Neural progenitor cell (in vitro differentiated cells): Measurements from ENCODE around the gene ASB10.

Experiments
- EZH2 ChIP-seq: fragments of 200-600 bp; sonication (generic); IDR thresholded peaks from 2 replicates; pipeline ENCODE4 v1.6.1; 2017; ENCODE audit warnings: antibody characterized with exemption, mild to moderate bottlenecking, moderate library complexity
- TF ChIP-seq, protein P1 (sequence below): fragments of 200-600 bp; sonication (generic); IDR thresholded peaks from 2 replicates; pipeline ENCODE4 v1.5.1; 2017; ENCODE audit warnings: antibody characterized with exemption, mild to moderate bottlenecking

DNA sequence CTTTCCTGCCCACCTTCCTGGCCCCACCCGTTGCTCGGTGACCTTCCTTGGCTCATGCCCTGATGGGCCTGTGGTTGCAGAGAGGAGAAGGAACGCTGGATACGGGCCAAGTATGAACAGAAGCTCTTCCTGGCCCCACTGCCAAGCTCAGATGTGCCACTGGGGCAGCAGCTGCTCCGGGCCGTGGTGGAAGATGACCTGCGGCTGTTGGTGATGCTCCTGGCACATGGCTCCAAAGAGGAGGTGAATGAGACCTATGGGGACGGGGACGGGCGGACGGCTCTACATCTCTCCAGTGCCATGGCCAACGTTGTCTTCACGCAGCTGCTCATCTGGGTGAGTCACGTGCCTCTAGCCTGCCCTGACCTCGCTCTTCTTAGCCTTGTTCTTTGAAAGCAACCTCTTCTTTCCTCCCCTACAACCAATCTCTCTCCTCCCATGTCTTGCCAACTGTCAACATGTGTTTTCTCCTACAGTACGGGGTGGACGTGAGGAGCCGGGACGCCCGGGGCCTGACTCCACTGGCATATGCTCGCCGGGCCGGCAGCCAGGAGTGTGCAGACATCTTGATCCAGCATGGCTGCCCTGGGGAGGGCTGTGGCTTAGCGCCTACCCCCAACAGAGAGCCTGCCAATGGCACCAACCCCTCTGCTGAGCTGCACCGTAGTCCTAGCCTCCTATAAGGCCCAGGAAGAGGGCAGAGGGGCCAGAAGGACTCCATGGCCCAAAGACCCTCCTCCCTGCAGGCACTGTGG, 43.6 kb downstream of the ASB10 start:
- TF ChIP-seq, protein P1, sequence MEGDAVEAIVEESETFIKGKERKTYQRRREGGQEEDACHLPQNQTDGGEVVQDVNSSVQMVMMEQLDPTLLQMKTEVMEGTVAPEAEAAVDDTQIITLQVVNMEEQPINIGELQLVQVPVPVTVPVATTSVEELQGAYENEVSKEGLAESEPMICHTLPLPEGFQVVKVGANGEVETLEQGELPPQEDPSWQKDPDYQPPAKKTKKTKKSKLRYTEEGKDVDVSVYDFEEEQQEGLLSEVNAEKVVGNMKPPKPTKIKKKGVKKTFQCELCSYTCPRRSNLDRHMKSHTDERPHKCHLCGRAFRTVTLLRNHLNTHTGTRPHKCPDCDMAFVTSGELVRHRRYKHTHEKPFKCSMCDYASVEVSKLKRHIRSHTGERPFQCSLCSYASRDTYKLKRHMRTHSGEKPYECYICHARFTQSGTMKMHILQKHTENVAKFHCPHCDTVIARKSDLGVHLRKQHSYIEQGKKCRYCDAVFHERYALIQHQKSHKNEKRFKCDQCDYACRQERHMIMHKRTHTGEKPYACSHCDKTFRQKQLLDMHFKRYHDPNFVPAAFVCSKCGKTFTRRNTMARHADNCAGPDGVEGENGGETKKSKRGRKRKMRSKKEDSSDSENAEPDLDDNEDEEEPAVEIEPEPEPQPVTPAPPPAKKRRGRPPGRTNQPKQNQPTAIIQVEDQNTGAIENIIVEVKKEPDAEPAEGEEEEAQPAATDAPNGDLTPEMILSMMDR, result no peak
- TF ChIP-seq EZH2, result no peak
